Fibroblast of villous mesenchyme (primary cell): ENCODE data around the gene YWHAH. TPM values are rescaled to one million over a fixed set of nuclear protein-coding genes. Genes with fewer than 3 reads are reported as not detected.

Experiments
- DNase-seq: peaks from one replicate; pipeline ENCODE4 v3.0.0-alpha.2; 2010; ENCODE audit warnings: low read depth
- H3K4me3 ChIP-seq: 2 replicates; pipeline ENCODE4 v1.5.1; 2011; ENCODE audit warnings: low read depth, mild to moderate bottlenecking, low read length
- total RNA-seq: library from RNA; depleted of rRNA; stranded (reverse); fragments of >200 nt; gene quantifications from 2 replicates; pipeline ENCODE4 v1.2.3, GENCODE V29; 2012
- TF ChIP-seq, protein P1 (sequence below): IDR thresholded peaks from 2 replicates; pipeline ENCODE4 v1.5.1; 2012; ENCODE audit warnings: low read depth, mild to moderate bottlenecking, low read length; ENCODE audit not compliant: insufficient read depth

YWHAH gene
- total RNA-seq, 1 donor, result 131 TPM

DNA sequence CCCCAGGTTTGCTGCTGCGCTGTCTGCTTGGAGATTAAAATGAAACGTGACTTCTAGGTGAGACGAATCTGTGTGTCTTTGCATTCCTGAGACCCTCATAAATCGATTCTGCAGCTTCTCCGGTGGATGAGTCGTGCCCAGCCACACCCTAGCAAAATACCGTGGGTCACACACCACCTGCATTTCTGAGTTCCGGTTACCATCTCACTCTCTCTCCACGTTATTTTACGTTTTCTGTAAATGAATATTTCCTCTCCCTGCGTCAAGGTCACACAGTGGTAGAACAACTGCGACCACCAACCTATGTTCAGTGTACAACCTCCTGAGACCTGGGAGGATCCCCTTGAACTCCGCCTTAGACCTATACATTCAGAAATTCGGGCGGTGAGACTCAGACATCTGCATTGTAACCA lies 1.1 kb downstream of the YWHAH start:
- no peak for DNase-seq
- TF ChIP-seq, protein P1, sequence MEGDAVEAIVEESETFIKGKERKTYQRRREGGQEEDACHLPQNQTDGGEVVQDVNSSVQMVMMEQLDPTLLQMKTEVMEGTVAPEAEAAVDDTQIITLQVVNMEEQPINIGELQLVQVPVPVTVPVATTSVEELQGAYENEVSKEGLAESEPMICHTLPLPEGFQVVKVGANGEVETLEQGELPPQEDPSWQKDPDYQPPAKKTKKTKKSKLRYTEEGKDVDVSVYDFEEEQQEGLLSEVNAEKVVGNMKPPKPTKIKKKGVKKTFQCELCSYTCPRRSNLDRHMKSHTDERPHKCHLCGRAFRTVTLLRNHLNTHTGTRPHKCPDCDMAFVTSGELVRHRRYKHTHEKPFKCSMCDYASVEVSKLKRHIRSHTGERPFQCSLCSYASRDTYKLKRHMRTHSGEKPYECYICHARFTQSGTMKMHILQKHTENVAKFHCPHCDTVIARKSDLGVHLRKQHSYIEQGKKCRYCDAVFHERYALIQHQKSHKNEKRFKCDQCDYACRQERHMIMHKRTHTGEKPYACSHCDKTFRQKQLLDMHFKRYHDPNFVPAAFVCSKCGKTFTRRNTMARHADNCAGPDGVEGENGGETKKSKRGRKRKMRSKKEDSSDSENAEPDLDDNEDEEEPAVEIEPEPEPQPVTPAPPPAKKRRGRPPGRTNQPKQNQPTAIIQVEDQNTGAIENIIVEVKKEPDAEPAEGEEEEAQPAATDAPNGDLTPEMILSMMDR, result no peak
- peak overlapping the region; percentile 83 for H3K4me3 ChIP-seq

DNA sequence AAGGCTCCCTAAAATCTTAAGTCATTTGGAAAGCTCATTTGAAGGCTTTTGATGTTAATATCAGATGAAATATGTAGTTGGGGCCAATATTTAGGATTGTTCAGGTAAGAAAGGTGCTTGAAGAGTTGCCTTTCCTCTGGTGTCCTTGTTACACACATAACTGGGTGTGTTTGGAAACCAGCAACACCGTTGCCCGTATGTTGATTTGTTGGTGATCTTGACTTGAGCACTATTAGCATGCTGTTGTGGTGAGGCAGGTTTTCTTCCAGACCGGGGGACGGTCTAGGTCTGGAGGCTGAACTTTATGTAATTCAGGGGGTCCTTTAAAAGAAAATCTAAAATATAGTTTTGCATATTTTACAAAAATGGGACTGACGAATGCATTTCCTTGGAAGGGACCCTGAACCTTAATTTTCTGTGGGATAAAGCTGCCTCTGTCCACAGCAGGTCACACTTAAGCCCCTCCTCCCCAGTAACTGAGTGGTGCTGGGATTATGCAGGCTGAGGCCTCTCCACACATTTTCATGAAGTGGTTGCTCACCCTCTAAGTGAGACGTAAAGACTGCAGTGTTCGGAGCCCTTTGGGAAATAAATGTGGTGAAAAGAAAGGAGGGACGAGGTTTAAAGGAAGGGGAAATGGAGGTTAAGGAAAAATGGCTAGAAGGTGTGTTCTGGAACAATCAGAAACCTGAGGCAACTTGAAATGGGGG lies 1.8 kb downstream of the YWHAH start:
- TF ChIP-seq, protein P1, result no peak
- peak; percentile 36 for DNase-seq
- H3K4me3 ChIP-seq, result peak overlapping the region; percentile 83

DNA sequence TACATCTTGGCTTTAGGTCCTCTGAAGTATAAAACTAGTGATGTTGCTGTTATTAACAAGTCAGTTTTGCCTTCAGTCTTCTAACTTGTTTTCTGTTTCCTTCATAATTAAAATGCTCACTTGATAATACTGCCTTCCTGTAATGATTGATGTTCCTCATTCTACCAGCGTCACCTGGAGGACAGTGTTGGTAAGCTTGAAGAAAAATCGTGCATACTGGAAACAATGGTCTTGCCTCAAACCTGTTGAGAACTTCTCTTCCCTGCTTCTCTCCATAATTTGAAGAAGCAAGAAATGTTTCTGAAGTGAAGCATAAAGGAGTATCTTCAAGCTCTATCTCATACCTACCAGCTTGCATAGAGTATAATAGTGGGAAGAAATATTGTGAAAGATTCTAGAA lies 3.0 kb downstream of the YWHAH start:
- DNase-seq, result no peak
- no peak overlapping the region for H3K4me3 ChIP-seq
- TF ChIP-seq, protein P1, result peak; percentile 48

DNA sequence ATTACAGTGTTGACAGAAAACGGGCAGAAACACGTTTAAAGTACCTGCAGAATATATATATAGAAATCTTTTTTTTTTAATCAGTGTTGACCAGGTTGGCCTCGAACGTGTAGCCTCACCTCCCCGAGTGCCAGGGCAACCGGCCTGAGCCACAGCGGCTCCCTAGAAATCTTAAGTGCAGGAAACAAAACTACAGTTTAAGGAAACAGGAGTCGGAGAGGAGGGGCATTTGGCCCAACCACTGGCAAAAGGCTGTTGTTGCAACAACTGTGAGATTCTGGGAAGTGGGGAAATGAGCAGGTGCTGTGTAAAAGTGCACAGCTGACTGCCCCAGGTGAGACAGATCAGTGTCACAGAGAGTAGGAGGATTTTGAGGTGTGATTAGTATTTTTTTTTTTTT lies 3.7 kb downstream of the YWHAH start:
- no peak overlapping the region for H3K4me3 ChIP-seq
- TF ChIP-seq, protein P1, result no peak
- DNase-seq, result no peak

GRCh38 chr22:31950226-31950625 lies 5.9 kb downstream of the YWHAH start:
- no peak for DNase-seq
- TF ChIP-seq, protein P1, result no peak
- no peak overlapping the region for H3K4me3 ChIP-seq

GRCh38 chr22:31951194-31952093 lies 7.1 kb downstream of the YWHAH start:
- H3K4me3 ChIP-seq, result no peak overlapping the region
- TF ChIP-seq, protein P1, result no peak
- no peak for DNase-seq
